Measurements from ENCODE around the gene HECTD4. TPM values are rescaled to one million over a fixed set of nuclear protein-coding genes. Genes with fewer than 3 reads are reported as not detected.

HECTD4 gene
- total and polyA plus RNA-seq, 12 donors: 17.5 to 50.0 (median 27.7) TPM

DNA sequence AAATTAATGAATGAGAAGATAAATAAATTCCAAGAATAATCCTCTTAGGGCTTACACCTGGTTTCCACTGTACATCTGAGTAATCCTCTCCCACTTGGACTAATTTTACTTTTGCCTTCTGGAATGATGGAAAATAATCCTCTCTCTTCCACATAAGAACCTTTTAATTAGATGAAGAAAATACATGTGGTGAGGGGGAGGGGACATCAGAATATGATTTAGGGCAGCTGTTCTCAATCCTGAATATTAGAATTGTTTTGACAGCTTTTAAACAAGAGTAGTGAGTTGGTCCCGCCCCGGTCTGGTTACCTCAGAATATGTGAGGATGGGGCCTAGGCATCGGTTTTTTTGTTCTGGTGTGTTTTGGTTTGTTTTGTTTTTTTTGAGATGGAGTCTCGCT is 51.5 kb downstream of the HECTD4 start:
- Histone ChIP-seq H3K27ac (no peak overlapping the region), H3K27me3 (no peaks in the 10 kb centered on the region), H3K4me3 (no peak overlapping the region), H3K36me3 (replicated peaks in 1 of 2) (no peaks in the 10 kb centered on the region), H3K9me3 (replicated peaks in 1 of 3) (no peaks in the 10 kb centered on the region), H3K4me1 (replicated peaks in 1 of 2) (peaks cover 0 to 16% of the 10 kb centered on the region in 2 donors)
- no peak for TF ChIP-seq POLR2A (IDR thresholded peaks at IDR 0.05)
- TF ChIP-seq, protein P1, sequence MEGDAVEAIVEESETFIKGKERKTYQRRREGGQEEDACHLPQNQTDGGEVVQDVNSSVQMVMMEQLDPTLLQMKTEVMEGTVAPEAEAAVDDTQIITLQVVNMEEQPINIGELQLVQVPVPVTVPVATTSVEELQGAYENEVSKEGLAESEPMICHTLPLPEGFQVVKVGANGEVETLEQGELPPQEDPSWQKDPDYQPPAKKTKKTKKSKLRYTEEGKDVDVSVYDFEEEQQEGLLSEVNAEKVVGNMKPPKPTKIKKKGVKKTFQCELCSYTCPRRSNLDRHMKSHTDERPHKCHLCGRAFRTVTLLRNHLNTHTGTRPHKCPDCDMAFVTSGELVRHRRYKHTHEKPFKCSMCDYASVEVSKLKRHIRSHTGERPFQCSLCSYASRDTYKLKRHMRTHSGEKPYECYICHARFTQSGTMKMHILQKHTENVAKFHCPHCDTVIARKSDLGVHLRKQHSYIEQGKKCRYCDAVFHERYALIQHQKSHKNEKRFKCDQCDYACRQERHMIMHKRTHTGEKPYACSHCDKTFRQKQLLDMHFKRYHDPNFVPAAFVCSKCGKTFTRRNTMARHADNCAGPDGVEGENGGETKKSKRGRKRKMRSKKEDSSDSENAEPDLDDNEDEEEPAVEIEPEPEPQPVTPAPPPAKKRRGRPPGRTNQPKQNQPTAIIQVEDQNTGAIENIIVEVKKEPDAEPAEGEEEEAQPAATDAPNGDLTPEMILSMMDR (IDR thresholded peaks at IDR 0.05): no peak
- intact Hi-C loops (cut with DNase I): no loop called here
- WGBS, 4 donors: 96 to 98% (median 97%) methylated on average over 4 of the region's 4 CpGs
- no peak for DNase-seq

DNA sequence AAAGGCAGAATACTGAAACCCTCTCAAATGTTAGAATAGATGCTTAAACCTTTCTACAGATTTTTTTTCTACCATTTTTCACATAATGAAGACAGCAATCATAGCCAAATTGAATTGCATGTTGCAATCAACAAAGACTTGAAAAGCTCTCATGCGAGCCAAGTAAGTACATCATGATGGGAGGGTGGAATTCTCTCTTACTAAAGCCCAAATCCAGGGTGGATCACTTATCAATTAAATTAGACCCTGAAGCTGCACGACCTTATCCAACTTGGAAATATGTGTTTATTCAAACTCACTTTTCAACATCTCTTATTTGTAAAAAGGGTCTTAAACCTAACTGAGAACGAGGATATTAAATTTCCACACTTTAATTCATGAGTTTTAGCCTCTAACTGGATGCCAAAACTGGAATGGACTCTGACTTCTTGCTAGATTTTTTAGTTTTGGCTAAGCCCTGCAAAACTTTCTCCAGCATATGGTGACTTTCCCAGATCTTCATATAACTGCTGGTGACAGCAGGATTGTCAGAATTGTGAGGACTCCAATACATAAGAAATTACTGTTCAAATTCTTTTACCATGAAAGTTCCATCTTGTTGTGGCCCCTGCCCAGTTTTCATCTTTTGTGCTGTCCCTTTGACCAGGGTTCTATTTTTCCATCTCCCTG is 53.6 kb downstream of the HECTD4 start:
- no peak overlapping the region for H3K27ac ChIP-seq
- peaks cover 0 to 31% of the 10 kb centered on the region in 2 donors for H3K4me1 ChIP-seq (replicated peaks in 1 of 2)
- no peak for TF ChIP-seq POLR2A (IDR thresholded peaks at IDR 0.05)
- TF ChIP-seq, protein P1 (IDR thresholded peaks at IDR 0.05): no peak
- H3K9me3 ChIP-seq (replicated peaks in 1 of 3): peaks cover 0 to 5% (median 0%) of the 10 kb centered on the region in 3 donors
- H3K4me3 ChIP-seq: no peak overlapping the region
- intact Hi-C loops (cut with DNase I): no loop called here
- 67 to 76% (median 70%) methylated on average over 3 of the region's 3 CpGs for WGBS, 4 donors
- no peaks in the 10 kb centered on the region for H3K36me3 ChIP-seq (replicated peaks in 1 of 2)
- H3K27me3 ChIP-seq: no peaks in the 10 kb centered on the region
- DNase-seq: no peak

DNA sequence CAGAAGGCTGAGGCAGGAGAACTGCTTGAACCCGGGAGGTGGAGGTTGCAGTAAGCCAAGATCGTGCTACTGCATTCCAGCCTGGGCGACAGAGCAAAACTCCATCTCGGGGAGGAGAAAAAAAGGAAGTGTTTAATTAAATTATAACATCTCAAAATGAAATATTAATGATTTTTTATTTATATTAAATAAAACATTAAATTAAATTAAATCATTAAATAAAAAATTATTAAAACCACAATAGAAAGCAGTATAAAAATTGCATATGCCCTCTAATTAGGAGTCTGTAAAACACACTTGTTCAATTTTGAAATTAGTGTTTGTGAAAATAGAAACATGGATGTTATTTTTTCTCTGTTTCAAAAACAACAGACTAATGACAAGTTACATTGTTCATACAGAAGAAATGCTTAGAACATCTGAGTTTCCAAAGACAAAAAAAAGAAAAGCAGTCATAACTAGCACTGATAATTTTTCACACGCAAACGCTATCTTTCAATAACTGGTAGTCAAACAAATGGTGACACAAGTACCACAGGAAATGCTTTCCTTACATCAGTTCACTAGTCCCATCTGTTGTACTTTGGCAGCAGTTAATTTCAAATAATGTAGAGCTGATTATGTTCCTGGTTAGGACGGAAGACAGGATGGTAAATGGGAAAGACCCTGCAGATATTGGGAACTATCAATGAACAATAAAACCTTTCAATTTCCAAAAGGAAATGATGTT is 54.9 kb downstream of the HECTD4 start:
- intact Hi-C loops (cut with DNase I): no loop called here
- no peak overlapping the region for H3K4me3 ChIP-seq
- no peaks in the 10 kb centered on the region for H3K36me3 ChIP-seq (replicated peaks in 1 of 2)
- peaks cover 0 to 5% (median 0%) of the 10 kb centered on the region in 3 donors for H3K9me3 ChIP-seq (replicated peaks in 1 of 3)
- no peak overlapping the region for H3K27ac ChIP-seq
- WGBS, 4 donors: 83 to 90% (median 86%) methylated on average over 7 of the region's 7 CpGs
- no peaks in the 10 kb centered on the region for H3K27me3 ChIP-seq
- H3K4me1 ChIP-seq (replicated peaks in 1 of 2): peaks cover 0 to 34% of the 10 kb centered on the region in 2 donors
- no peak for DNase-seq
- TF ChIP-seq, protein P1 (IDR thresholded peaks at IDR 0.05): no peak
- TF ChIP-seq POLR2A (IDR thresholded peaks at IDR 0.05): no peak

DNA sequence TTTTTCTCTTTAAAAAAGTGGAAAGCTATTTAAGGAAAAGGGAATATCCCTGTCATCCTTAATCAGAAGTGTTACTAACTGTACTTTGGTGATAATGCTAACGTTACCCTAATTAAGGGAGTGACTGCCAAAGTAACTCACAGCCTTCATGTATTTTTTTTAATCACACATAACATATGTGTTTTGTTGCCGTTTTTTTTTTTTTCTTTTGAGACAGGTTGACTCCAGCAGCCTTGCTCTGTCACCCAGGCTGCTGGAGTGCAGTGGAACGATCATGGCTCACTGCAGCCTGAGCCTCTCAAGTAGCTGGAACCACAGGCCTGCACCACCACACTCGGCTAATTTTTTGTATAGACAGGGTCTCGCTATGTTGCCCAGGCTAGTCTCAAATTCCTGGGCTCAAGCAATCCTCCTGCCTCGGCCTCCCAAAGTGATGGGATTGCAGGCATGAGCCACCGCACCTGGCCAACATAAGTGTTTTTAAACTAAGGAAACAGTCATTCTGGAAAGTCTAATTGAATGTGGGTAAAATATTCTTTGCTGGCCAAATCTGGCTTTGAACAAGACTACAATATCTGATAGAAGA is 56.5 kb downstream of the HECTD4 start:
- 79 to 83% (median 81%) methylated on average over 7 of the region's 7 CpGs for WGBS, 4 donors
- Histone ChIP-seq H3K27me3 (no peaks in the 10 kb centered on the region), H3K4me1 (replicated peaks in 1 of 2) (peaks cover 0 to 46% of the 10 kb centered on the region in 2 donors), H3K36me3 (replicated peaks in 1 of 2) (no peaks in the 10 kb centered on the region), H3K9me3 (replicated peaks in 1 of 3) (peaks cover 0 to 5% (median 0%) of the 10 kb centered on the region in 3 donors), H3K4me3 (no peak overlapping the region), H3K27ac (no peak overlapping the region)
- intact Hi-C loops (cut with DNase I): no loop called here
- TF ChIP-seq, protein P1 (IDR thresholded peaks at IDR 0.05): no peak
- no peak for TF ChIP-seq POLR2A (IDR thresholded peaks at IDR 0.05)
- no peak for DNase-seq
